MV-4-11 (cell line): ENCODE measurements around the gene LGI4.
"Not testable (repeated sequence)": the region's sequence is repeated elsewhere in the genome, so short reads cannot be mapped to it uniquely, and the experiment has no call there.

Experiments used
- DNase-seq: peaks from one replicate; lab custom pipeline; 2025; lab: John Stamatoyannopoulos, UW

The LGI4 gene

GRCh38 chr19:35160629-35161433, 26.0 kb upstream of the LGI4 start:
- DNase-seq = no peak

GRCh38 chr19:35159606-35160005, 24.7 kb upstream of the LGI4 start:
- no peak for DNase-seq

- no peak for DNase-seq
Observed at GRCh38 chr19:35157431-35157830, 22.6 kb upstream of the LGI4 start.

GRCh38 chr19:35156673-35157014, 21.8 kb upstream of the LGI4 start:
- DNase-seq = no peak

GRCh38 chr19:35155981-35156672, 21.3 kb upstream of the LGI4 start:
- DNase-seq = no peak

GRCh38 chr19:35155441-35155840, 20.6 kb upstream of the LGI4 start:
- no peak for DNase-seq

GRCh38 chr19:35154525-35155406, 19.9 kb upstream of the LGI4 start, which contains the start of gene FXYD5:
Gene FXYD5 (plus strand): TSS chr19:35154735. CDS start chr19:35155551, 816 bp downstream.
- DNase-seq = peak; percentile 84

GRCh38 chr19:35153701-35154524, 19.1 kb upstream of the LGI4 start:
- DNase-seq = peak; percentile 12

- not testable (repeated sequence) for DNase-seq
Observed at GRCh38 chr19:35153129-35153522, 18.3 kb upstream of the LGI4 start.

GRCh38 chr19:35151273-35152065, 16.6 kb upstream of the LGI4 start:
- no peak for DNase-seq

- no peak for DNase-seq
Observed at GRCh38 chr19:35150445-35150844, 15.6 kb upstream of the LGI4 start.

- DNase-seq = no peak
Observed at GRCh38 chr19:35149463-35149862, 14.6 kb upstream of the LGI4 start.

- no peak for DNase-seq
Observed at GRCh38 chr19:35146746-35147459, 12.0 kb upstream of the LGI4 start.

GRCh38 chr19:35144600-35145436, 10.0 kb upstream of the LGI4 start:
- DNase-seq = no peak

- no peak for DNase-seq
Observed at GRCh38 chr19:35144259-35144599, 9.4 kb upstream of the LGI4 start.

- DNase-seq = no peak
Observed at GRCh38 chr19:35143818-35144217, 9.0 kb upstream of the LGI4 start.

- DNase-seq = no peak
Observed at GRCh38 chr19:35143231-35143715, 8.4 kb upstream of the LGI4 start, which contains the start of gene FXYD7. Gene FXYD7 (plus strand): TSS chr19:35143255. CDS start chr19:35143334, 79 bp downstream.

- no peak for DNase-seq
Observed at GRCh38 chr19:35142606-35143230, 7.9 kb upstream of the LGI4 start.
